Smooth muscle cell (in vitro differentiated cells): ENCODE results near the gene LEKR1. TPM values are rescaled to one million over a fixed set of nuclear protein-coding genes. Genes with fewer than 3 reads are reported as not detected.

Experiments used
- DNase-seq: peaks from one replicate; lab custom pipeline; 2025; ENCODE audit not compliant: unreplicated experiment; lab: John Stamatoyannopoulos, UW
- H2AFZ ChIP-seq: fragments of 200-600 bp; sonication (generic); 2 replicates; pipeline ENCODE4 v1.6.0; 2016; ENCODE audit warnings: antibody characterized with exemption, low read depth, mild to moderate bottlenecking
- H3F3A ChIP-seq: fragments of 200-600 bp; sonication (generic); 2 replicates; pipeline ENCODE4 v1.6.0; 2017; ENCODE audit warnings: antibody characterized with exemption, low read depth
- H3K27ac ChIP-seq: fragments of 200-600 bp; sonication (generic); 2 replicates; pipeline ENCODE4 v1.5.1; 2016; ENCODE audit warnings: low read depth, mild to moderate bottlenecking
- H3K27me3 ChIP-seq: fragments of 200-600 bp; sonication (generic); 2 replicates; pipeline ENCODE4 v1.6.1; 2016; ENCODE audit warnings: low read depth, mild to moderate bottlenecking
- H3K36me3 ChIP-seq: fragments of 200-600 bp; sonication (generic); 2 replicates; pipeline ENCODE4 v1.5.1; 2016; ENCODE audit warnings: low read depth
- H3K4me1 ChIP-seq: fragments of 200-600 bp; sonication (generic); 2 replicates; pipeline ENCODE4 v1.5.1; 2016; ENCODE audit warnings: low read depth
- H3K4me2 ChIP-seq: fragments of 200-600 bp; sonication (generic); 2 replicates; pipeline ENCODE4 v1.6.0; 2016; ENCODE audit warnings: mild to moderate bottlenecking
- H3K4me3 ChIP-seq: fragments of 200-600 bp; sonication (generic); 2 replicates; pipeline ENCODE4 v1.5.1; 2016; ENCODE audit warnings: mild to moderate bottlenecking
- H3K79me2 ChIP-seq: fragments of 200-600 bp; sonication (generic); 2 replicates; pipeline ENCODE4 v1.6.0; 2016; ENCODE audit warnings: low read depth, mild to moderate bottlenecking
- H3K9ac ChIP-seq: fragments of 200-600 bp; sonication (generic); 2 replicates; pipeline ENCODE4 v1.6.0; 2016; ENCODE audit warnings: low read depth
- H3K9me3 ChIP-seq: fragments of 200-600 bp; sonication (generic); replicated peaks from 2 replicates; pipeline ENCODE4 v1.5.1; 2016; ENCODE audit warnings: low read depth
- H4K20me1 ChIP-seq: fragments of 200-600 bp; sonication (generic); 2 replicates; pipeline ENCODE4 v1.6.0; 2016; ENCODE audit warnings: low read depth
- WGBS: methylation state at CpG from one replicate; pipeline ENCODE4 v1.1.7; 2016; ENCODE audit warnings: low lambda C conversion rate; 5-methylcytosine and 5-hydroxymethylcytosine counted together
- polyA plus RNA-seq: library from polyadenylated mRNA; unstranded; fragments of >200 nt; fragmentation: Nextera tagmentation; extraction: Ambion mirVana; gene quantifications from 2 replicates; pipeline ENCODE4 v1.2.1, GENCODE V29; 2016
- total RNA-seq: library from RNA; depleted of rRNA; stranded (reverse); fragments of >200 nt; gene quantifications from 2 replicates; pipeline ENCODE4 v1.2.3, GENCODE V29; 2014
- TF ChIP-seq, protein P1 (sequence below): fragments of 200-600 bp; sonication (generic); IDR thresholded peaks from 2 replicates; pipeline ENCODE4 v1.5.1; 2017; ENCODE audit warnings: borderline replicate concordance, mild to moderate bottlenecking, antibody characterized with exemption; ENCODE audit not compliant: insufficient read depth, poor library complexity, severe bottlenecking

The LEKR1 gene
- total and polyA plus RNA-seq, 2 experiments from 2014 or later, result 1.3 to 2.3 TPM

- Histone ChIP-seq H3K4me1 (peaks cover 13% of the 10 kb centered on the region), H3K9me3 (no peaks in the 10 kb centered on the region), H4K20me1 (no peaks in the 10 kb centered on the region), H3K4me3 (no peak overlapping the region), H3F3A (no peaks in the 10 kb centered on the region), H3K27ac (no peak overlapping the region), H2AFZ (no peak overlapping the region), H3K4me2 (no peak overlapping the region), H3K27me3 (no peaks in the 10 kb centered on the region), H3K36me3 (no peaks in the 10 kb centered on the region), H3K79me2 (no peaks in the 10 kb centered on the region), H3K9ac (no peak overlapping the region)
- 98% methylated on average over 2 of the region's 2 CpGs for WGBS
- TF ChIP-seq, protein P1, sequence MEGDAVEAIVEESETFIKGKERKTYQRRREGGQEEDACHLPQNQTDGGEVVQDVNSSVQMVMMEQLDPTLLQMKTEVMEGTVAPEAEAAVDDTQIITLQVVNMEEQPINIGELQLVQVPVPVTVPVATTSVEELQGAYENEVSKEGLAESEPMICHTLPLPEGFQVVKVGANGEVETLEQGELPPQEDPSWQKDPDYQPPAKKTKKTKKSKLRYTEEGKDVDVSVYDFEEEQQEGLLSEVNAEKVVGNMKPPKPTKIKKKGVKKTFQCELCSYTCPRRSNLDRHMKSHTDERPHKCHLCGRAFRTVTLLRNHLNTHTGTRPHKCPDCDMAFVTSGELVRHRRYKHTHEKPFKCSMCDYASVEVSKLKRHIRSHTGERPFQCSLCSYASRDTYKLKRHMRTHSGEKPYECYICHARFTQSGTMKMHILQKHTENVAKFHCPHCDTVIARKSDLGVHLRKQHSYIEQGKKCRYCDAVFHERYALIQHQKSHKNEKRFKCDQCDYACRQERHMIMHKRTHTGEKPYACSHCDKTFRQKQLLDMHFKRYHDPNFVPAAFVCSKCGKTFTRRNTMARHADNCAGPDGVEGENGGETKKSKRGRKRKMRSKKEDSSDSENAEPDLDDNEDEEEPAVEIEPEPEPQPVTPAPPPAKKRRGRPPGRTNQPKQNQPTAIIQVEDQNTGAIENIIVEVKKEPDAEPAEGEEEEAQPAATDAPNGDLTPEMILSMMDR, result no peak
- no peak for DNase-seq
These were observed 161.8 kb downstream of the LEKR1 start for GRCh38 chr3:156987946-156988345.

DNA sequence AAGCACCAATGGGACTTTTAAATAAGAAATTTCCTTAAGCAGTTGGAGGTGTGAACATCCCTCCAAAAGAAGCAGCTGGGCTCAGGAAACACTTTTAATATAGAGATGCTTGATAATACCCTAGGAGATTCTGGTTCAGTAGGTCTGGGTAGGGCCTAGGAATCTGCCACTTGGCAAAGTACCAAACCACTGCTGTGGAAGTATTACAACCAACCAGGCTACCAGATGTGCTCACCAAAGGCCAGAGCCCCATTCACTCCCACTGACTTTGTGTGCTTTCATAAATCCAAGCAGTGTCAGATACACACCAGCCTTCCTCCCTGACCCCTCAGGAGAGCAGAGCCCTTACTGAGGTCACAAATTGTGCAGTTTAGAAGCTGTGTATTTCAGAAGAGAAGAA lies 171.2 kb downstream of the LEKR1 start:
- no peaks in the 10 kb centered on the region for H3K27me3 ChIP-seq
- no peaks in the 10 kb centered on the region for H4K20me1 ChIP-seq
- H3K4me2 ChIP-seq, result no peak overlapping the region
- H2AFZ ChIP-seq, result no peak overlapping the region
- H3F3A ChIP-seq, result no peaks in the 10 kb centered on the region
- no peak overlapping the region for H3K4me3 ChIP-seq
- no peak for DNase-seq
- no peaks in the 10 kb centered on the region for H3K36me3 ChIP-seq
- no peak overlapping the region for H3K27ac ChIP-seq
- no peaks in the 10 kb centered on the region for H3K4me1 ChIP-seq
- H3K79me2 ChIP-seq, result no peaks in the 10 kb centered on the region
- no peaks in the 10 kb centered on the region for H3K9me3 ChIP-seq
- H3K9ac ChIP-seq, result no peak overlapping the region
- TF ChIP-seq, protein P1, result no peak

GRCh38 chr3:157001221-157001957 lies 175.2 kb downstream of the LEKR1 start:
- TF ChIP-seq, protein P1, result no peak
- Histone ChIP-seq H3K4me1 (no peaks in the 10 kb centered on the region), H3K79me2 (no peaks in the 10 kb centered on the region), H3F3A (no peaks in the 10 kb centered on the region), H3K9ac (no peak overlapping the region), H3K36me3 (no peaks in the 10 kb centered on the region), H3K4me3 (no peak overlapping the region), H3K9me3 (no peaks in the 10 kb centered on the region), H2AFZ (no peak overlapping the region), H3K27ac (no peak overlapping the region), H3K27me3 (no peaks in the 10 kb centered on the region), H4K20me1 (no peaks in the 10 kb centered on the region), H3K4me2 (no peak overlapping the region)
- WGBS, result 80% methylated on average over 2 of the region's 2 CpGs
- no peak for DNase-seq

DNA sequence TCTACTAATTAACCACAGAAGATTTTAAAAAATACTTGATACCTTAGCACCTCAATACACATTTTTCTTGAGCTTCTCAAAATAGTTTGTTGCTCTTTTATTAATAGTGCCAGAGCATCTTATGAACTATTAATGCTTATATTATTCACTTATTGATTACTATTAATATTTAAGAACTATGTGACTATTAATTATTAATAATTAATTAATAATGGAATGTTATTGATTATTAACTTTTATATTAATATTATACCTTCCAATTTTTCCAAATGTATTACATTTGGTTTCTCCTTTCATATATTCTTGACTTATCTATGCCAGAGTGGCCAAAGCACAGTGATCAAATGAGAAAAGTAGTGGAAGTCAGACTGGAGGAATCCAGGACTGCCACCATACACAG lies 195.5 kb downstream of the LEKR1 start:
- Histone ChIP-seq H4K20me1 (no peaks in the 10 kb centered on the region), H3K27me3 (no peaks in the 10 kb centered on the region), H3K4me1 (no peaks in the 10 kb centered on the region), H3K27ac (no peak overlapping the region), H3K36me3 (no peaks in the 10 kb centered on the region), H3K9me3 (no peaks in the 10 kb centered on the region), H3F3A (no peaks in the 10 kb centered on the region), H3K79me2 (no peaks in the 10 kb centered on the region), H3K4me2 (no peak overlapping the region), H2AFZ (no peak overlapping the region), H3K4me3 (no peak overlapping the region), H3K9ac (no peak overlapping the region)
- TF ChIP-seq, protein P1, result no peak
- DNase-seq, result no peak
